Measurements from ENCODE around the gene CPLX3.

CPLX3 gene

DNA sequence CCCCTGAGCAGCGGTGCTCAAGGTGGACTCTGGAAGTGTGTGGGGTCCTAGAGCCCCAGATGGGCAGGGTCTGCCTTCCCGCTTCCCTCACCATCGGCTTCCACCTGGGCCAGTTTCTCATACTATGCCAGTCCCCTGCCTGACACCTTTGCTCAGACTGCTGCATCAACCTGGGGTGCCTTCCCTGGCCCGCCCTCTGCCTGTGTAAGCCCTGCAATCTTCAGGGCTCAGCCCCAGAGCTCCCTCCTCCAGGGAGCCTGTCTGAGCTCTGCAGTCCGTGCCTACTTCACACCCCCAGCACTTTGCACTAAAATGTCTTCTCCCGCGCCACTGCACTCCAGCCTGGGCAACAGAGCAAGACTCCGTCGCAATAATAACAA, 31.5 kb upstream of the CPLX3 start:
- Histone ChIP-seq H3K36me3 (ENCODE audit: control insufficient read depth, insufficient read depth, low read length) (peaks cover 24% of the 10 kb centered on the region), H3K4me3 (replicated peaks; ENCODE audit: low read depth, low read length) (no peak overlapping the region), H3K27me3 (replicated peaks; ENCODE audit: control insufficient read depth, insufficient read depth, low read length) (no peaks in the 10 kb centered on the region)
- DNase-seq (ENCODE audit: extremely low read depth, insufficient read length), result no peak
- no peak for TF ChIP-seq CTCF (IDR thresholded peaks at IDR 0.05; ENCODE audit: insufficient read depth, low read length, poor library complexity, severe bottlenecking)

GRCh38 chr15:74795966-74796625, 30.3 kb upstream of the CPLX3 start:
- peaks cover 34% of the 10 kb centered on the region for H3K36me3 ChIP-seq (ENCODE audit: control insufficient read depth, insufficient read depth, low read length)
- H3K27me3 ChIP-seq (replicated peaks; ENCODE audit: control insufficient read depth, insufficient read depth, low read length), result no peaks in the 10 kb centered on the region
- no peak overlapping the region for H3K4me3 ChIP-seq (replicated peaks; ENCODE audit: low read depth, low read length)
- no peak for TF ChIP-seq CTCF (IDR thresholded peaks at IDR 0.05; ENCODE audit: insufficient read depth, low read length, poor library complexity, severe bottlenecking)
- DNase-seq (ENCODE audit: extremely low read depth, insufficient read length), result no peak

- peaks cover 56% of the 10 kb centered on the region for H3K36me3 ChIP-seq (ENCODE audit: control insufficient read depth, insufficient read depth, low read length)
- peak; percentile 56 for TF ChIP-seq CTCF (IDR thresholded peaks at IDR 0.05; ENCODE audit: insufficient read depth, low read length, poor library complexity, severe bottlenecking)
- H3K4me3 ChIP-seq (replicated peaks; ENCODE audit: low read depth, low read length), result no peak overlapping the region
- DNase-seq (ENCODE audit: extremely low read depth, insufficient read length), result peak; percentile 69
- no peaks in the 10 kb centered on the region for H3K27me3 ChIP-seq (replicated peaks; ENCODE audit: control insufficient read depth, insufficient read depth, low read length)
Measured at GRCh38 chr15:74798388-74799254, 27.8 kb upstream of the CPLX3 start.

DNA sequence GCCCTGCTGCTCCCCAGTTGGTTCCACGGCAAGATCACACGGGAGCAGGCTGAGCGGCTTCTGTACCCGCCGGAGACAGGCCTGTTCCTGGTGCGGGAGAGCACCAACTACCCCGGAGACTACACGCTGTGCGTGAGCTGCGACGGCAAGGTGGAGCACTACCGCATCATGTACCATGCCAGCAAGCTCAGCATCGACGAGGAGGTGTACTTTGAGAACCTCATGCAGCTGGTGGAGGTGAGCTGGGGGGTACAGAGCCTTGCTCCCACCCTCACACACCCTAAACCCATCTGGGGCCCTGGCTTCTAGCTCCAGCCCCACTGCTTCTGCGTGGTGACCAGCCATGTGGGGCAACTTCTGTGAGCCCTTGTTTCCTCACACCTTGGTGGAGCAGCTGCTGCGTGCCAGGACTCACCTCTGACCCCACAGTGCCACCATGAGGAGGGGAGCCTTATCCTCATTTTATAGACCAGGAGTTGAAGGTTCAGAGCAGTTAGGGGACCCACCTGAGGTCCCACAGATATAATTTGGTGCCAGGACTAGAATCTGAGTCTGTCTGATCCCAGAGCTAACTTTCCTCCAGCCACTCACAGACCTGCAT, 27.1 kb upstream of the CPLX3 start:
- no peak overlapping the region for H3K4me3 ChIP-seq (replicated peaks; ENCODE audit: low read depth, low read length)
- DNase-seq (ENCODE audit: extremely low read depth, insufficient read length), result no peak
- peak; percentile 32 for TF ChIP-seq CTCF (IDR thresholded peaks at IDR 0.05; ENCODE audit: insufficient read depth, low read length, poor library complexity, severe bottlenecking)
- H3K27me3 ChIP-seq (replicated peaks; ENCODE audit: control insufficient read depth, insufficient read depth, low read length), result no peaks in the 10 kb centered on the region
- peaks cover 60% of the 10 kb centered on the region for H3K36me3 ChIP-seq (ENCODE audit: control insufficient read depth, insufficient read depth, low read length)

DNA sequence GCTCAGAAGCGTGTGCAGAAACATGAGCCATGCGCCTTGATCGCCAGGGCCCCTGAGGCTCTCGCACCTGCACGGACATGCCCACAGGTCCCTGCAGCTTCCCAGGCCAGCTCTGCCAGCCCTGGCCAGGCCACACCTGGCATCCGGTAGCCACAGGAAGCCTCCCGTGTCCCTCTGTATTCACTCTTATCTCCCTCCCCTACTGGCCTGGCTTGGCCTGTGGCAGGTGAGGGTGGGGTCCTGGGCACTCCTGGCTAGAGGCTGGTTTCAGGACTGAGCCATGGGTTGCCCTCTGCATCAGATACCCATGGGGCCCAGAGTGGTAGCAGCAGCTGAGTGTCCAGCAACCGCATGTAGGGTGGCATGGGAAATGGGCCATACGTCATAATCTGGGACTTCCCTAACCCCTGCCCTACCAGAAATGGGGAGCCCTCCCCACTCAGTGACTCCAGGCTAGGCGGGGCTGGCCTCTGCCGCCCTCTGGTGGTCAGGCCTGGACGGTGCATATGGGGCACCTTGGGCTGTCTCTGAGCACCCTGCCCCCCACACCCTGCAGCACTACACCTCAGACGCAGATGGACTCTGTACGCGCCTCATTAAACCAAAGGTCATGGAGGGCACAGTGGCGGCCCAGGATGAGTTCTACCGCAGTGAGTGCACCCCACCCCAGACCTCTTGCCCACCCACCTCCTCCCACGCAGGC, 26.4 kb upstream of the CPLX3 start:
- H3K4me3 ChIP-seq (replicated peaks; ENCODE audit: low read depth, low read length), result no peak overlapping the region
- H3K27me3 ChIP-seq (replicated peaks; ENCODE audit: control insufficient read depth, insufficient read depth, low read length), result no peaks in the 10 kb centered on the region
- peak; percentile 86 for DNase-seq (ENCODE audit: extremely low read depth, insufficient read length)
- peaks cover 62% of the 10 kb centered on the region for H3K36me3 ChIP-seq (ENCODE audit: control insufficient read depth, insufficient read depth, low read length)
- peak; percentile 99 for TF ChIP-seq CTCF (IDR thresholded peaks at IDR 0.05; ENCODE audit: insufficient read depth, low read length, poor library complexity, severe bottlenecking)

All from GM06990 (cell line).